ENCODE results near the gene BRCA1.
"Not testable (repeated sequence)": the region's sequence is repeated elsewhere in the genome, so short reads cannot be mapped to it uniquely, and the experiment has no call there.

Gene BRCA1

GRCh38 chr17:43068570-43069367 lies 56.4 kb downstream of the BRCA1 start:
- no peak for DNase-seq (ENCODE audit: low spot score)

- no peak for DNase-seq (ENCODE audit: low spot score)
Observed at GRCh38 chr17:43062984-43063638, 62.1 kb downstream of the BRCA1 start.

- DNase-seq (ENCODE audit: low spot score): no peak
Observed at GRCh38 chr17:43056051-43056450, 69.1 kb downstream of the BRCA1 start.

- not testable (repeated sequence) for DNase-seq (ENCODE audit: low spot score)
Observed at GRCh38 chr17:43053008-43053407, 72.2 kb downstream of the BRCA1 start.

GRCh38 chr17:43051969-43052368 lies 73.2 kb downstream of the BRCA1 start:
- DNase-seq (ENCODE audit: low spot score): no peak

- DNase-seq (ENCODE audit: low spot score): no peak
Observed at GRCh38 chr17:43044024-43044423, 81.1 kb downstream of the BRCA1 start.

- DNase-seq (ENCODE audit: low spot score): no peak
Observed at GRCh38 chr17:43043307-43043706, 81.9 kb downstream of the BRCA1 start.

GRCh38 chr17:43042025-43042628 lies 83.0 kb downstream of the BRCA1 start:
- DNase-seq (ENCODE audit: low spot score): no peak

- no peak for DNase-seq (ENCODE audit: low spot score)
Observed at GRCh38 chr17:43040655-43041054, 84.5 kb downstream of the BRCA1 start.

- no peak for DNase-seq (ENCODE audit: low spot score)
Observed at GRCh38 chr17:43039646-43040045, 85.5 kb downstream of the BRCA1 start.

GRCh38 chr17:43034894-43035293 lies 90.3 kb downstream of the BRCA1 start:
- DNase-seq (ENCODE audit: low spot score): no peak

- DNase-seq (ENCODE audit: low spot score): no peak
Observed at GRCh38 chr17:43033948-43034881, 90.9 kb downstream of the BRCA1 start.

- no peak for DNase-seq (ENCODE audit: low spot score)
Observed at GRCh38 chr17:43031666-43032065, 93.5 kb downstream of the BRCA1 start.

GRCh38 chr17:43030137-43030767 lies 94.9 kb downstream of the BRCA1 start:
- no peak for DNase-seq (ENCODE audit: low spot score)

GRCh38 chr17:43028221-43028861 lies 96.8 kb downstream of the BRCA1 start:
- DNase-seq (ENCODE audit: low spot score): no peak

- DNase-seq (ENCODE audit: low spot score): no peak
Observed at GRCh38 chr17:43027091-43028032, 97.8 kb downstream of the BRCA1 start.

- no peak for DNase-seq (ENCODE audit: low spot score)
Observed at GRCh38 chr17:43026595-43026994, 98.6 kb downstream of the BRCA1 start.

GRCh38 chr17:43025766-43026537 lies 99.2 kb downstream of the BRCA1 start:
- DNase-seq (ENCODE audit: low spot score): no peak

- DNase-seq (ENCODE audit: low spot score): no peak
Observed at GRCh38 chr17:43025290-43025657, 99.9 kb downstream of the BRCA1 start.

All from NAMALWA (cell line).